ENCODE measurements around the gene TNNC2. TPM values are rescaled to one million over a fixed set of nuclear protein-coding genes. Genes with fewer than 3 reads are reported as not detected.

Gene TNNC2
- total and polyA plus RNA-seq, 12 donors, result 1.4 to 16.9 (median 3.9) TPM; not detected in 2

- Histone ChIP-seq H3K36me3 (replicated peaks in 1 of 2) (no peaks in the 10 kb centered on the region), H3K4me3 (no peak overlapping the region), H3K9me3 (replicated peaks in 1 of 3) (no peaks in the 10 kb centered on the region), H3K4me1 (replicated peaks in 1 of 2) (peaks cover 5 to 7% of the 10 kb centered on the region in 2 donors), H3K27me3 (no peaks in the 10 kb centered on the region), H3K27ac (no peak overlapping the region)
- intact Hi-C loops (cut with DNase I), result no loop called here
- no peak for TF ChIP-seq CTCF (IDR thresholded peaks at IDR 0.05)
- TF ChIP-seq POLR2A (IDR thresholded peaks at IDR 0.05), result no peak
- WGBS, 4 donors, result 93 to 97% (median 94%) methylated on average over 3 of the region's 3 CpGs
- no peak for DNase-seq
Observed at GRCh38 chr20:45816951-45817350, 10.2 kb downstream of the TNNC2 start.

- no peak overlapping the region for H3K4me3 ChIP-seq
- WGBS, 4 donors, result 77 to 95% (median 92%) methylated on average over 3 of the region's 3 CpGs
- H3K9me3 ChIP-seq (replicated peaks in 1 of 3), result no peaks in the 10 kb centered on the region
- DNase-seq, result no peak
- no peak overlapping the region for H3K27ac ChIP-seq
- H3K36me3 ChIP-seq (replicated peaks in 1 of 2), result peaks cover 0 to 23% of the 10 kb centered on the region in 2 donors
- TF ChIP-seq CTCF (IDR thresholded peaks at IDR 0.05) (no peak), POLR2A (IDR thresholded peaks at IDR 0.05) (no peak)
- intact Hi-C loops (cut with DNase I), result no loop called here
- no peaks in the 10 kb centered on the region for H3K27me3 ChIP-seq
- H3K4me1 ChIP-seq (replicated peaks in 1 of 2), result peaks cover 8 to 11% of the 10 kb centered on the region in 2 donors
Observed at GRCh38 chr20:45814314-45814713, 12.8 kb downstream of the TNNC2 start.

DNA sequence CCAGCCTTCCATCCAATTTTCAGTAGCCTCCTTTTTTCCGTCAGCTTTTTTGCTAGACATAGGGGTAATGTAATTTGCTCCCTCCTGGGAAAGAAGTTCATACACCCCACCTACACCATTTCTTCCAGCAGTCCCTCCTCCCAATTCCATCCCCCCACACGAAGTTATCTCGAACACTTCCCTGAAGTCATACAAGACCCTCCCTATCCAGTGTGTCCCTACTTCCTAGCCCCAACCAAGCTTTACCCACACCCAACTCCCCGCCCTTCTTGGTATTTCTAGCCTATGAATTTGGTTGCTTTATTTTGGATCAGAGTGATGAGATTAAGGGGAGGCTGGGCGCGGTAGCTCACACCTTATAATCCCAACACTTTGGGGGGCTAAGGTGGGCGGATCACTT lies 13.6 kb downstream of the TNNC2 start:
- intact Hi-C loops (cut with DNase I), result no loop called here
- peaks cover 8 to 11% of the 10 kb centered on the region in 2 donors for H3K4me1 ChIP-seq (replicated peaks in 1 of 2)
- H3K9me3 ChIP-seq (replicated peaks in 1 of 3), result no peaks in the 10 kb centered on the region
- H3K27ac ChIP-seq, result no peak overlapping the region
- DNase-seq, result no peak
- H3K27me3 ChIP-seq, result no peaks in the 10 kb centered on the region
- 65 to 72% (median 67%) methylated on average over 7 of the region's 7 CpGs for WGBS, 4 donors
- H3K36me3 ChIP-seq (replicated peaks in 1 of 2), result peaks cover 0 to 32% of the 10 kb centered on the region in 2 donors
- no peak for TF ChIP-seq CTCF (IDR thresholded peaks at IDR 0.05)
- no peak for TF ChIP-seq POLR2A (IDR thresholded peaks at IDR 0.05)
- H3K4me3 ChIP-seq, result no peak overlapping the region

GRCh38 chr20:45813006-45813340 lies 14.1 kb downstream of the TNNC2 start:
- 6 to 15% (median 7%) methylated on average over 10 to 11 of the region's 11 CpGs for WGBS, 4 donors
- Histone ChIP-seq H3K27ac (no peak overlapping the region), H3K4me1 (replicated peaks in 1 of 2) (peaks cover 8 to 11% of the 10 kb centered on the region in 2 donors)

More at GRCh38 chr20:45813006-45813340, 14.1 kb downstream of the TNNC2 start:
- Histone ChIP-seq H3K36me3 (replicated peaks in 1 of 2) (peaks cover 0 to 37% of the 10 kb centered on the region in 2 donors), H3K4me3 (peak overlapping the region in 1 of 4 donors; percentile 57), H3K27me3 (no peaks in the 10 kb centered on the region), H3K9me3 (replicated peaks in 1 of 3) (no peaks in the 10 kb centered on the region)
- no peak for DNase-seq
- intact Hi-C loops (cut with DNase I), result no loop called here
- no peak for TF ChIP-seq POLR2A (IDR thresholded peaks at IDR 0.05)
- no peak for TF ChIP-seq CTCF (IDR thresholded peaks at IDR 0.05)

All from adrenal gland (tissue), 12 donors.